ENCODE measurements around the gene TRAM2.

- no peak for TF ChIP-seq CTCF (IDR thresholded peaks at IDR 0.05; ENCODE audit: low read depth, low read length, poor library complexity, severe bottlenecking)
- no peak for TF ChIP-seq EZH2phosphoT487 (IDR thresholded peaks at IDR 0.05; ENCODE audit: borderline replicate concordance, low read length)
Observed at GRCh38 chr6:52576054-52576391, 837 bp downstream of the TRAM2 start.
